H9 (cell line): ENCODE measurements around the gene TP73. TPM values are rescaled to one million over a fixed set of nuclear protein-coding genes. Genes with fewer than 3 reads are reported as not detected.

Experiments used
- DNase-seq: peaks from one replicate; pipeline ENCODE4 v3.0.0-alpha.2; 2017
- H2AFZ ChIP-seq: one replicate; pipeline ENCODE4 v1.6.1; 2013; ENCODE audit warnings: mild to moderate bottlenecking, low read length, control low read depth, moderate library complexity
- H2AK5ac ChIP-seq: 2 replicates; pipeline ENCODE4 v1.6.1; 2013; ENCODE audit warnings: low read length, control low read depth, mixed read lengths; ENCODE audit not compliant: insufficient read length
- H2BK120ac ChIP-seq: one replicate; pipeline ENCODE4 v1.6.1; 2013; ENCODE audit warnings: low read depth, mild to moderate bottlenecking, low read length, control low read depth, inconsistent platforms; ENCODE audit not compliant: poor library complexity, severe bottlenecking
- H2BK12ac ChIP-seq: 2 replicates; pipeline ENCODE4 v1.6.1; 2013; ENCODE audit warnings: low read length, control low read depth, mixed read lengths, low read depth; ENCODE audit not compliant: insufficient read length
- H2BK15ac ChIP-seq: 2 replicates; pipeline ENCODE4 v1.6.1; 2013; ENCODE audit warnings: low read depth, low read length, control low read depth
- H2BK20ac ChIP-seq: one replicate; pipeline ENCODE4 v1.6.1; 2013; ENCODE audit warnings: low read depth, mild to moderate bottlenecking, low read length, control low read depth, inconsistent platforms; ENCODE audit not compliant: poor library complexity, severe bottlenecking
- H2BK5ac ChIP-seq: 2 replicates; pipeline ENCODE4 v1.6.1; 2013; ENCODE audit warnings: low read length, control low read depth, mixed read lengths; ENCODE audit not compliant: insufficient read length
- H3K14ac ChIP-seq: 2 replicates; pipeline ENCODE4 v1.6.1; 2013; ENCODE audit warnings: low read length, control low read depth; ENCODE audit not compliant: insufficient read depth
- H3K18ac ChIP-seq: 2 replicates; pipeline ENCODE4 v1.6.1; 2013; ENCODE audit warnings: low read depth, mild to moderate bottlenecking, mixed read lengths, low read length, control low read depth; ENCODE audit not compliant: insufficient read length
- H3K23ac ChIP-seq: 2 replicates; pipeline ENCODE4 v1.6.1; 2013; ENCODE audit warnings: low read length, control low read depth, mixed read lengths, low read depth; ENCODE audit not compliant: insufficient read length
- H3K23me2 ChIP-seq: 2 replicates; pipeline ENCODE4 v1.6.1; 2013; ENCODE audit warnings: low read depth, mild to moderate bottlenecking, mixed read lengths, low read length, control low read depth; ENCODE audit not compliant: insufficient read length, poor library complexity, severe bottlenecking
- H3K27ac ChIP-seq: 2 replicates; pipeline ENCODE4 v1.5.1; 2013; ENCODE audit warnings: low read length, control low read depth, mixed read lengths, low read depth; ENCODE audit not compliant: insufficient read length
- H3K27me3 ChIP-seq: 2 replicates; pipeline ENCODE4 v1.6.1; 2013; ENCODE audit warnings: low read length, control low read depth, inconsistent platforms; ENCODE audit not compliant: insufficient read depth
- H3K4ac ChIP-seq: 2 replicates; pipeline ENCODE4 v1.6.1; 2013; ENCODE audit warnings: low read depth, mild to moderate bottlenecking, control low read depth, inconsistent platforms, low read length, moderate library complexity
- H3K4me1 ChIP-seq: 2 replicates; pipeline ENCODE4 v1.6.1; 2013; ENCODE audit warnings: low read length, control low read depth, inconsistent platforms; ENCODE audit not compliant: insufficient read depth
- H3K4me2 ChIP-seq: 2 replicates; pipeline ENCODE4 v1.6.1; 2013; ENCODE audit warnings: low read length, control low read depth, mixed read lengths; ENCODE audit not compliant: insufficient read length, insufficient read depth
- H3K56ac ChIP-seq: 2 replicates; pipeline ENCODE4 v1.6.1; 2013; ENCODE audit warnings: low read depth, mild to moderate bottlenecking, mixed read lengths, low read length, control low read depth; ENCODE audit not compliant: insufficient read length
- H3K79me1 ChIP-seq: 2 replicates; pipeline ENCODE4 v1.6.1; 2013; ENCODE audit warnings: low read depth, mild to moderate bottlenecking, moderate library complexity, low read length, control low read depth, inconsistent platforms; ENCODE audit not compliant: insufficient read depth, poor library complexity, severe bottlenecking
- H3K79me2 ChIP-seq: 2 replicates; pipeline ENCODE4 v1.6.1; 2013; ENCODE audit warnings: low read length, control low read depth, inconsistent platforms; ENCODE audit not compliant: insufficient read depth
- H3K9ac ChIP-seq: 2 replicates; pipeline ENCODE4 v1.6.1; 2013; ENCODE audit warnings: low read length, control low read depth, mixed read lengths; ENCODE audit not compliant: insufficient read length; ENCODE audit errors: extremely low read depth
- H3K9me3 ChIP-seq: one replicate; pipeline ENCODE4 v1.6.1; 2013; ENCODE audit warnings: low read depth, low read length, inconsistent platforms; ENCODE audit not compliant: control insufficient read depth
- H3T11ph ChIP-seq: one replicate; pipeline ENCODE4 v1.6.1; 2013; ENCODE audit warnings: mild to moderate bottlenecking, low read length, control low read depth, inconsistent platforms
- H4K20me1 ChIP-seq: one replicate; pipeline ENCODE4 v1.6.1; 2013; ENCODE audit not compliant: control insufficient read depth, insufficient read length, insufficient read depth
- H4K5ac ChIP-seq: 2 replicates; pipeline ENCODE4 v1.6.1; 2013; ENCODE audit warnings: low read depth, mild to moderate bottlenecking, mixed read lengths, low read length, control low read depth; ENCODE audit not compliant: insufficient read length
- H4K8ac ChIP-seq: replicated peaks from 2 replicates; pipeline ENCODE4 v1.6.1; 2013; ENCODE audit warnings: low read length, control low read depth, mixed read lengths, low read depth; ENCODE audit not compliant: insufficient read length
- H4K91ac ChIP-seq: 2 replicates; pipeline ENCODE4 v1.6.1; 2013; ENCODE audit warnings: low read depth, mild to moderate bottlenecking, moderate library complexity, mixed read lengths, low read length, control low read depth; ENCODE audit not compliant: insufficient read length
- H3K27ac Mint-ChIP-seq, 3 experiments: 2 replicates in 2 of 3; 3 replicates in 1 of 3; pipeline ENCODE4 v1.8.0; 2020 to 2021; ENCODE audit warnings: mixed read lengths in 3 of 3, mild to moderate bottlenecking in 1 of 3, moderate library complexity in 1 of 3
- H3K27me3 Mint-ChIP-seq: 2 replicates; pipeline ENCODE4 v1.8.0; 2021; ENCODE audit warnings: low read depth, mild to moderate bottlenecking, moderate library complexity, mixed read lengths
- H3K36me3 Mint-ChIP-seq, 3 experiments: 2 replicates in 2 of 3; 3 replicates in 1 of 3; pipeline ENCODE4 v1.8.0; 2020 to 2021; ENCODE audit warnings: low read depth in 3 of 3, mixed read lengths in 3 of 3; ENCODE audit not compliant: insufficient read depth in 1 of 3
- H3K4me1 Mint-ChIP-seq, 2 experiments: 2 replicates each; pipeline ENCODE4 v1.8.0; 2020; ENCODE audit warnings: mixed read lengths in 2 of 2
- H3K4me3 Mint-ChIP-seq, 2 experiments: 2 replicates in 1 of 2; 3 replicates in 1 of 2; pipeline ENCODE4 v1.8.0; 2020 to 2021; ENCODE audit warnings: mild to moderate bottlenecking in 2 of 2, mixed read lengths in 2 of 2, moderate library complexity in 1 of 2
- H3K9me3 Mint-ChIP-seq, 2 experiments: 2 replicates in 1 of 2; 3 replicates in 1 of 2; pipeline ENCODE4 v1.8.0; 2020; ENCODE audit warnings: mild to moderate bottlenecking in 2 of 2, mixed read lengths in 2 of 2, moderate library complexity in 1 of 2
- CTCF ChIP-seq: fragments of 200-600 bp; sonication (generic); conservative IDR thresholded peaks from 3 replicates; pipeline ENCODE4 v1.8.0; 2021; ENCODE audit warnings: antibody characterized with exemption, mild to moderate bottlenecking
- WGBS: extraction: QIAGEN DNeasy Blood & Tissue Kit; methylation state at CpG from one replicate; pipeline ENCODE4 v1.1.7; 2013; ENCODE audit warnings: missing lambda C conversion rate, low lambda C conversion rate, mixed read lengths; ENCODE audit not compliant: insufficient read length; ENCODE audit errors: extremely low coverage; 5-methylcytosine and 5-hydroxymethylcytosine counted together
- total RNA-seq: library from RNA; stranded (reverse); gene quantifications from 2 replicates; pipeline ENCODE4 v1.2.1, GENCODE V29; 2021

The TP73 gene
- total RNA-seq, 1 experiment from 2014 or later, result 4.7 TPM

GRCh38 chr1:3779912-3780416 is 127.6 kb downstream of the TP73 start:
- Histone ChIP-seq H2BK15ac (no peak overlapping the region), H3K79me2 (no peaks in the 10 kb centered on the region), H2AFZ (no peak overlapping the region), H2BK120ac (no peak overlapping the region), H3K23me2 (no peaks in the 10 kb centered on the region), H4K20me1 (no peaks in the 10 kb centered on the region), H4K5ac (no peak overlapping the region), H3K56ac (no peak overlapping the region), H2BK20ac (no peak overlapping the region), H4K8ac (no peak overlapping the region), H4K91ac (no peak overlapping the region), H3K79me1 (no peaks in the 10 kb centered on the region), H3K4me1 (no peaks in the 10 kb centered on the region), H3K9me3 (no peaks in the 10 kb centered on the region), H2BK12ac (no peak overlapping the region), H3K27me3 (no peaks in the 10 kb centered on the region), H2AK5ac (no peak overlapping the region), H3K18ac (no peak overlapping the region), H3K23ac (no peak overlapping the region), H2BK5ac (no peak overlapping the region), H3K4me2 (no peak overlapping the region), H3K9ac (no peak overlapping the region), H3K14ac (no peak overlapping the region), H3K27ac (no peak overlapping the region), H3T11ph (no peak overlapping the region), H3K4ac (no peak overlapping the region)
- DNase-seq, result peak; percentile 13
- Mint-ChIP-seq H3K27me3 (0 out of 2 replicates have a peak, but pooled peaks cover 1% of the 10 kb centered on the region), H3K27ac (peak overlapping the region in 2 of 3 experiments; percentile 7 to 12; a peak in 2 of 7 replicates), H3K36me3 (peaks cover 48 to 57% (median 57%) of the 10 kb centered on the region in 3 experiments), H3K4me3 (no peak overlapping the region), H3K9me3 (no peaks in the 10 kb centered on the region), H3K4me1 (peaks cover 10 to 13% of the 10 kb centered on the region in 2 experiments)
- TF ChIP-seq CTCF, result no peak
- WGBS, result no CpG with 5 or more reads among the region's 20 CpGs
